Activated CD4-positive, alpha-beta T cell treated with anti-CD3 and anti-CD28 coated beads, Interleukin-2, amount 50 U/mL, for 4 hours (primary cell): ENCODE measurements around the gene MAN1C1.
"Not testable (repeated sequence)": the region's sequence is repeated elsewhere in the genome, so short reads cannot be mapped to it uniquely, and the experiment has no call there.

ENCODE experiments used
- DNase-seq, 2 experiments: peaks; one replicate each; pipeline ENCODE4 v3.0.0-alpha.2; 2020

Gene MAN1C1

DNA sequence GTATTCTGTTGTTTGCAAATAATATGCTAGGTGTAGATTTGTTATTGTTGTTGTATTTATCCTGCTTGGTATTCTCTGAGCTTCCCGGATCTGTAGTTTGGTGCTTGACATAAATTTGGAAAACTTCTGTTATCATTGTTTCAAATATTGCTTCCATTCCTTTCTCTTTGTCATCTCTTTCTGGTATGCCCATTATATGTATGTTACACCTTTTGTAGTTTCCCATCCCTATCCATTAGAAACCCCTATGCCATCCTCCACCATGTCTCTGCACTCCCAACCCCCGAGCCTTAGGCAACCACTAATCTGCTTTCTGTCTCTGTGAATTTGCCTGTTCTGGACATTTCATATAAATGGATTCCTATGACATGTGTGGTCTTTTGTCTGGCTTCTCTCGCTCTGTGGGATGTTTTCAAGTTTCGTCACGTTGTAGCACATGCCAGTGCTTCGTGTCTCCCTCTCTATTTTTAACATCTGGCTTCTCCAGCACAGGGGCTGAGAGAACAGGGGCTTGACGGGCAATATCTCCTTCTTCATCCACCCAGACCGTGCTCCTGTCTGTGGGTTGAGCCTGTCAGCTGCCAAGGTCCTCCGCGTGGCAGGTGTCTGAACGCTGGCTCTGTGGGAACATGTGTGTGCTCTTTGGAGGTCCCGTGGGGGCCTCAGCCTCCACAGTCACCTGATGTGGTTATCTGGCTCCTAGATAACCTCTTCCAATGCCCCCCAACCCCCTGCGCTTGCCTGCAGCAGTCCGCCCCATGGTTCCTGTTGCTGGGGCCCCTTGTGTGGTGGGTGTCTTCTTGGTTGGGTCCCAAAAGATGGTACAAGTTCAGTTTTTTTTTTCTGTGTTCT, 32.8 kb upstream of the MAN1C1 start:
- DNase-seq = no peak

DNA sequence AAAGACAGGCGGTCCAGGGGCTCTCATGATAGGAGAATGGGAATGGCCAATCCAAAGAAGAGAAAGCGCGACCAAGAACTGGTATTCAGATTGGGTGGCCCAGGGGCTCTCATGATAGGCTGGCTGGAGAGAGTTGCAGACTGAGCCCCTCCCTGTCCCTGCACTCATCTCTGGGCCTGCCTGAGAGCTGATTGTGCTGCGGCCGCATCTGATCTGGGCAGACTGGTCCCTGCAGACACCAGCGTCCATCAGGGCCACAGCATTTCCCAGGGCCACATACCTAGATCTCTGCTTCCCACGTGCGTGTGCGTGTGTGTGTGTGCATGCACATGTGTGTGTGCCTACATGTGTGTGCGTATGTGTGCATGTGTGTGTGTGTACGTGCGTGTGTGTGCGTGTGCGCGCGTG, 30.4 kb upstream of the MAN1C1 start:
- no peak for DNase-seq

DNA sequence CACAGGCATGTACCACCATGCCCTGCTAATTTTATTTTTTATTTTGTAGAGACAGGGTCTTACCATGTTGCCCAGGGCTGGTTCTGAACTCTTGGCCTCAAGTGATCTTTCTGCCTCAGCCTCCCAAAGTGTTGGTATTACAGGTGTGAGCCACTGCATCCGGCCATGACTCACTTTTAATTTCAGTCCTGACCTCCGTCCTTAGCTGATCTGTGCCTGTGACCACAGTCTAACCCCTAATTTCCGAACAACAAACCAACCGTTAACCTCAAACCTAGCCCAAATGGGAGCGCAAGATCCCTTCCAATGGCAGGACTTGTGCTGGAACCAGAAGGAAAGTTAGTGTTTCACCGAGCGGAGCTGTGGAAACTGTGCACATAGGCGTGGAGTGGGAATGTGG, 29.3 kb upstream of the MAN1C1 start:
- no peak for DNase-seq

DNA sequence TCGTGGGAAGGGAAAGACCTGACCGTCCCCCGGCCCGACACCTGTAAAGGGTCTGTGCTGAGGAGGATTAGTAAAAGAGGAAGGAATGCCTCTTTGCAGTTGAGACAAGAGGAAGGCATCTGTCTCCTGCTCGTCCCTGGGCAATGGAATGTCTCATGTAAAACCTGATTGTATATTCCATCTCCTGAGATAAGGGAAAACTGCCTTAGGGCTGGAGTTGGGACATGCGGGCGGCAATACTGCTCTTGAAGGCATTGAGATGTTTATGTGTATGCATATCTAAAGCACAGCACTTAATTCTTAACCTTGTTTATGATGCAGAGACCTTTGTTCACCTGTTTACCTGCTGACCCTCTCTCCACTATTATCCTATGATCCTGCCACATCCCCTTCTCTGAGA, 28.4 kb upstream of the MAN1C1 start:
- DNase-seq = not testable (repeated sequence)

DNA sequence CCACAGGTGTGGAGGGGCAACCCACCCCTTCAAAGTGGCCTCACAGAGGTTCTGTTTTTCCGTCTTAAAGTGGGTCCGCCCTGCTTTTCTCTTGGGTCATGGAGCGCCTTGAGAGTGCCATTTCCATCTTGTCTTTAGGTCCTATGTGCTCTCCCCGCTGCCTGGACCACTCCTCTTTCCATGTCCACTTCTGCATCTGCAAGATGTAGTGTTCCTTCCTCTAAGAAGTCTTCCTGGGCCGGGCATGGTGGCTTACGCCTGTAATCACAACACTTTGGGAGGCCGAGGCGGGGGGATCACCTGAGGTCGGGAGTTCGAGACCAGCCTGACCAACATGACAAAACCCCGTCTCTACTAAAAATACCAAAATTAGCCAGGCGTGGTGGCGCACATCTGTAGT, 27.8 kb upstream of the MAN1C1 start:
- DNase-seq = not testable (repeated sequence)

DNA sequence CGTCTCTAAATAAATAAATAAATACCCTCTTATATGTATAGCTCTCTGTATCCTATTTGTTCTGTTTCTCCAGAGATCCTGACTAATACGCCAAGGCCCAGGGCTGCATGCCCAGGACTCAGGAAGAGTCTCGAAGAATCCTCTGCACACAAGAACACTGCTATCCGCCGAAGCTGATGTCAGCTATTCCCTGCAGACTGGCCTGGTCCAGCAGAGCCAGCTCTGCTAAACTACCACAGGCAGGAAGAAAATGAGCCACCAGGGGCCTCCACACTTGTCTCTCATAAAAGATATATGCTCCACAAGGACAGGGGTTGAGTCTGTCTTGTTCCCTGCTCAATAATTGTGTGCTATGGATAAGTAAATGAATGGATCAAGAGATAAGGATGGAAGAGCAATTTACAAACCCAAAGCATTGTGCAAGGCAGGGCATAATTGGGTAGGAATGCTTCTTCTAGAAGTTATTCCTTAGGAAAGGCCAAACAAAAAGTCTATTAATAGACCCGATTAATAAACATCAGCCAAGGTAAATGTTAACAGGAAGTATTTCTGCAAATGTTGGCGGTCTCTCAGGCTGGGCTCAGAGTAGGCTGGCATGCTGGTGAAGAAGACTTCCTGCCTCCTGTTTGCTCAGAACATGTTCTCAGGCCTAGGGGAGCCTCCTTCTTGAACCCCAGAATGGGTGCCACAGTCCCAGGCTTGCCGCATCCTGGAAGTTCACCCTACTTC, 26.3 kb upstream of the MAN1C1 start:
- DNase-seq = no peak

DNA sequence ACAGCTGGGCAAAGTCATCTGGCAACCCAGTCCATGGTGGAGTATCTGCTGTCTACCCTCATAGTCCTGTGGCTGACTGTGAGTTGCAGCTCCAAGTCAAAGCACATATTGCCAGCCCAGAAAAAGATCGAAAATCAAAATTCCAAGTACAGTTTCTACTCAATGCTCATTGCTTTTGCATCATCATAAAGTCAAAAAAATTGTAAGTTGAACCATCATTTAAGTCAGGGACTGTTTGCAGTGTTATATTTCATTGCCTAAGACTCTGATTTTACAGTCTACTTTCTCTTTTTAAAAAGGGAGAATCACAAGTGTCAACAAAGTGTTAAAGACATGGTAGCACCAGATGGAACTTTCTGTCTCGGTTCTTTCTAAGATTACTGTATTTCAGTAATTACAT, 22.7 kb upstream of the MAN1C1 start:
- DNase-seq = no peak

DNA sequence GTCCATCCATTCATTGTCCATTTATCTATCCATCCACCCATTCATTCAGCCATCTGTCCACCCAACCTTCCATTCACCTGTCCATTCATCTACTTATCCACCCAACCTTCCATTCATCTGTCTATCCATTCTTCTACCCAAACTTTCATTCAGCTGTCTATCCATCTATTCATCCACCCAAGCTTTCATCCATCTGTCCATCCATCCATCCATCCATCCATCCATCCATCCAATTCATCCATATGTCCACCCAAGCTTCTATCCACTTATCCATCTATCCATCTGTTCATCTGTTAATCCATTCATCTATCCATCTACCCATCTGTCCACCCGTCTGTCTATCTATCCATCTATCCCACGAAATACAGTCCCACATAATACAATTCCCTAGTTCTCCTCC, 21.6 kb upstream of the MAN1C1 start:
- no peak for DNase-seq

DNA sequence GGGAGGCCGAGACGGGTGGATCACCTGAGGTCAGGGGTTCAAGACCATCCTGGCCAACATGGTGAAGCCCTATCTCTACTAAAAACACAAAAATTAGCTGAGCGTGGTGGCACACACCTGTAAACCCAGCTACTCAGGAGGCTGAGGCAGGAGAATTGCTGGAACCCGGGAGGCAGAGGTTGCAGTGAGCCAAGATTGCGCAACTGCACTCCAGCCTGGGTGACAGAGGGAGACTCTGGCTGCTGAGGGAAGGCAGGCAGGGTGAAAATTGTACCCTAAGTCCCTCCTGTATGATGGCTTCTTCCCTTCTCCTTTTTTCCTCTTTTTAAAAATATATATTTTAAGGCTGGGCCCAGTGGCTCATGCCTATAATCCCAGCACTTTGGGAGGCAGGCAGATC, 19.9 kb upstream of the MAN1C1 start:
- DNase-seq = not testable (repeated sequence)

DNA sequence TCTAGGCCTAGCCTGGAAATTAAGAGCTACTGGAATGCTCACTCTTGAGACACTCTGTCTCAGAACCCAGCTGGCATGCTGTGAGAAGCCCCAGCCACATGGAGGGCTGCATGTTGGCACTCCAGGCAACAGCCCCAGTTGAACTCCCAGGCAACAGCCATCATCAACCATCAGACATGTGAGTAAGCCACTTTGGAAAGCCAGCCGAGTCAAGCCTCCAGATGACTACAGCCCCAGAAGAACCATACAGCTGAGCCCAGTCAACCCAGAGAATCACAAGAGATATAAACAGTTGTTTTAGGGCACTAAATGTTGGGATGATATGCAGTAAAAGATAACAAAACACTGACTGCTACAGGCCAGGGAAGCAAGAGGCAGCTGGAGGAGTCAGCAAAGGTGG, 17.7 kb upstream of the MAN1C1 start:
- DNase-seq = no peak

DNA sequence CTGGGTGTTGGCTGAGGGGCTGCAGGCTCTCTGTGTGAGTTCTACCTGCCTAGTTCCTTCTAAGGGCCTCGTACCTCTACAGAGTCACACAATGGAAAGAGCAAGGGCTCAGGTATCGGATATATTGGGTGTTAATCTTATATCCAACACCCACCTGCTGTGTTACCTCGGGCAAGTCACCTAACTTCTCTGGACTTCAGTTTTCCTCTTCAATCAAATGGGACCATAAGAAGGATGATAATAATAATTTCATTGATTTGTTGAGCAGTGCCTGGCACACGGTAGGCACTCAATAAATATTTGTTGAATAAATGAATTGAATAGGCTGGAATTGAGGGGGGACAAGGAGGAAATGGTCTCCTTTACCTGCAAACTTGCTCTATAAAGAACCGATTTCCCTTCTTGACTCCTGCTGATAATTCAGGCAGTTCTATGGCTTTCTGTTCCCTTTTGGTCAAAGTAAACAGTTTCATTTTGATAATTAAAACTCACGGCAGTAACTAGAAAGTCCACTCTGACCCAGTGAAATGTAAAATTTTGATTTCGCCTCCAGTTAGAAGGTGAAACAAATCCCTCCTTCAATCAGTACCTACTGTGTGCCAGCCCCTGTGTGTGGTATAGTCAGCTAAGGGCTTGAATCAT, 16.5 kb upstream of the MAN1C1 start:
- no peak for DNase-seq

DNA sequence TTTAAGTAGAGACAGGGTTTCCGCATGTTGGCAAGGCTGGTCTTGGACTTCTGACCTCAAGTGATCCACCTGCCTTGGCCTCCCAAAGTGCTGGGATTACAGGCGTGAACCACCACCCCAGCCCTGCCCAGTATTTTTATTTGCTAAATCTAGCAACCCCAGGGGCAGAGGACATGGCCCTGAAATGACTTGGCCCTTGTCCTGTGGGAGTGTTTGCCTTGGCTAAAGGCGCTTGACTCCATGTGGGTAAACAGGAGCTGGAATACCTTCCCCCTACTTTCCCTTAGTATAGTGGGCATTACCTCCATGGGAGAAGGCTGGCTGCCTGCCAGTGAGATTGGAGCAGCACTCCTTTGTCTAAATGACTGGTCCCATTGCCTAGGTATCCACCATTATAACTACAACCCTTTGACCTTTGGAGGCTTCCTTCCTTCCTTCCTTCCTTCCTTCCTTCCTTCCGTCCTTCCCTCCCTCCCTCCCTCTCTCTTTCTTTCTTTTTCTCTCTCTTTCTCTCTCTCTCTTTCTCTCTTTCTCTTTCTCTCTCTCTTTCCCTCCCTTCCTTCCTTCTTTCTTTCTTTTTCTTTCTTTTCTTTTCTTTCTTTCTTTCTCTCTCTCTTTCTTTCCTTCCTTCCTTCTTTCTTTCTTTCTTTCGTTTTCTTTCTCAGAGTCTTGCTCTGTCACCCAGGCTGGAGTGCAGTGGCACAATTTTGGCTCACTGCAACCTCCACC, 15.5 kb upstream of the MAN1C1 start:
- not testable (repeated sequence) for DNase-seq

DNA sequence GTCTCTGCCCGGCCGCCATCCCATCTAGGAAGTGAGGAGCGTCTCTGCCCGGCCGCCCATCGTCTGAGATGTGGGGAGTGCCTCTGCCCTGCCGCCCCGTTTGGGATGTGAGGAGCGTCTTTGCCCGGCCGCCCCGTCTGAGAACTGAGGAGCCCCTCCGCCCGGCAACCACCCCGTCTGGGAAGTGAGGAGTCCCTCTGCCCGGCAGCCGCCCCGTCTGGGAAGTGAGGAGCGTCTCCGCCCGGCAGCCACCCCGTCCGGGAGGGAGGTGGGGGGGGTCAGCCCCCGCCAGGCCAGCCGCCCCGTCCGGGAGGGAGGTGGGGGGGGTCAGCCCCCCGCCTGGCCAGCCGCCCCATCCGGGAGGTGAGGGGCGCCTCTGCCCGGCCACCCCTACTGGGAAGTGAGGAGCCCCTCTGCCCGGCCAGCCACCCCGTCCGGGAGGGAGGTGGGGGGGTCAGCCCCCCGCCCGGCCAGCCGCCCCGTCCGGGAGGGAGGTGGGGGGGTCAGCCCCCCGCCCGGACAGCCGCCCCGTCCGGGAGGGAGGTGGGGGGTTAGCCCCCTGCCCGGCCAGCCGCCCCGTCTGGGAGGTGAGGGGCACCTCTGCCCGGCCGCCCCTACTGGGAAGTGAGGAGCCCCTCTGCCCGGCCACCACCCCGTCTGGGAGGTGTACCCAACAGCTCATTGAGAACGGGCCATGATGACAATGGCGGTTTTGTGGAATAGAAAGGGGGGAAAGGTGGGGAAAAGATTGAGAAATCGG, 12.6 kb upstream of the MAN1C1 start:
- not testable (repeated sequence) for DNase-seq

DNA sequence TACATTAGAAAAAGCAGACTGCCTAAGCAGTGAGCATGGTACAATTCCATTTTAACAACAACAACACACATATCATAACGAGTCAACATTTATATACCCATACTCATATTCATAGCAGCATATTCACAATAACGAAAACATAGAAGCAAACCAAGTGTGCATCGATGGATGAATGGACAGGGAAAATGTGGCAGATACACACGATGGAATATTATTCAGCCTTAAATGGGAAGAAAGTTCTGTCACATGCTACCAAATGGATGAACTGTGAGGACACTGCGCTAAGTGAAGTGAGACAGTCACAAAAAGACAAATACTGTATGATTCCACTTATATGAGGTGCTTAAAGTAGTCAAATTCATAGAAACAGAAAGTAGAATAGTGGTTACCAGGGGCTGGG, 9.5 kb upstream of the MAN1C1 start:
- DNase-seq = no peak

DNA sequence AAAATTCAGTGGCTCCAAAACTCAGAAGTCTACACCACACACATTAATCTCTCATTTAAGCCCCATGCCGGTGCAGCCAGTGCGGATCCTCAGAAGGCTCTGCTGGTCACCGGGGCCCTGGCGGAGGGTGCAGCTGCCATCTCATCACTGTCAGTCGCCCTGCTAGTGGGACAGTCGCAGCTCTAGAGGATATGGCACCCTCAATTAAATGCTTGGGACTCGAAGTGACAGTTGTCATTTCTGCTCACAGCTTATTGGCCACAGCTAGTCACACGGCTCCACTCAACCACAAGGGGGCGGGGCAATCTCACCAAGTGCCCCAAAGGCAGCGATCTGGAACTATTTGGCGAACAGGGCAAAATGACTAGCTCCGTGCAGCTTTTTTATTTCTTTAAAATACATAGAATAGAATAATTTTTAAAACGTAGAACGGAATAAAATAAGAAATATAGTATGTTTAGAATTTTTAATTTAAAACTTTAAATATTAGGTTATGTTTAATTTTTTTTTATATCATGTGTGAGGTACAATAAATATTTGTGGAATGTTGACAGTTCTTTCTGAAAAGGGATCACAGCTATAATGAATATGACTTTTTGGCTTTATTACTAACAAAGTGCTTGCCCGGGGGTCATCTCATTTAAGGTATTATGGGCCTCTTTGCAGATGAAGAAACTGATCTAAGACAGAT, 8.0 kb upstream of the MAN1C1 start:
- peak; percentile 89 to 90 for DNase-seq

DNA sequence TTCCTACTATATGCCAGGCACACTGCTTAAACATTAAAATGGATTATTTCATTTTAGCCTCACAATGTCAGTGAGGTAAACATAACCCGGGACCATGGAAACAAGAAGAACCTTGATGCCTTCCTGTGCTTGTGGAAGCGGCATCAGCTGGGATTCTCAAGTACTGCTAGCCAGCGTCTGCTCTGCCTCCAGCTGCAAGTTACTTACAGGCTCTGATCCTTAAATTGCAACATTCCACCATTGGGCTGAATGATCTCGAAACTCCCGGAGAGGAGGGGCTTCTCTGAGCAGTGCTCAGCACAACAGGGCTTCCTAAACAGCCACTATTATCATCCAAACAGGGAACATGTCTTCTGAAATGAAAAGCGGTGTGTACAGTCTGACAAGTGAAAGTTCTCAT, 6.7 kb upstream of the MAN1C1 start:
- no peak for DNase-seq

DNA sequence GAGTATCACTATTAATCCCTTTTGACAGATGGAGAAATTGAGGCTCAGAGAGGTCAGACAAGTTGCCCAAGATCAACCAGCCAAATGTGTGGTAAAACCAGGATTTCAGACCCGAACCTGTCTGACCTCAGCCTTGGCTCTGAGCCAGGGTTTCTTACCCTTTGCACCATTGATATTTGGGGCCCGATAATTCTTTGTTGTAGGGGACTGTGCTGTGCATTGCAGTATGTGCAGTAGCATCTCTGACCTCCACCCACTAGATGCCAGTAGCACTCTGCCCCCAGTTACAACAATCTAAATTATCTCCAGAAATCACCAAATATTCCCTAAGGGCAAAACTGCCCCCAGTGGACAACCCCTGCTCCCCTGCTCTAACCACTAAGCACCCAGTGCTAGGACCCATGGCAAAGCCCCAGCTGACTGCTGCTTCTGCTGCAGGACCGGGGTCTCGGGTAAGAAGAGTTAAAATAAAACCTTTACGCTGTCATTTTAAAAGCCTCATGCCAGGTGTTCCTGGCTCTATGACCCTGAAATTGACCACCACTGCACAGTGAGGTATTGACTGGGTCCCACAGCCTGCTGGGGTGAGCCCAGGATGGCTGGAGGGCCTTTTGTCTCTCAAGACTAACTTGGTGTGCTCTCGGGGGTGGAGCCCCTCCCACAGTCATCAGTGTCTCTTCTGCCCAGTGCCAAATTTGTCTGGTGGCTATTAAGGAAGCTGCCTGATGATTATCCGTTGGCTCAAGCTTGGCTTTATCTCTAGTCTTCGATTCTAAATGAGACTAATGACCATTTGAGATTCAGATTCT, 5.6 kb upstream of the MAN1C1 start:
- DNase-seq = no peak

DNA sequence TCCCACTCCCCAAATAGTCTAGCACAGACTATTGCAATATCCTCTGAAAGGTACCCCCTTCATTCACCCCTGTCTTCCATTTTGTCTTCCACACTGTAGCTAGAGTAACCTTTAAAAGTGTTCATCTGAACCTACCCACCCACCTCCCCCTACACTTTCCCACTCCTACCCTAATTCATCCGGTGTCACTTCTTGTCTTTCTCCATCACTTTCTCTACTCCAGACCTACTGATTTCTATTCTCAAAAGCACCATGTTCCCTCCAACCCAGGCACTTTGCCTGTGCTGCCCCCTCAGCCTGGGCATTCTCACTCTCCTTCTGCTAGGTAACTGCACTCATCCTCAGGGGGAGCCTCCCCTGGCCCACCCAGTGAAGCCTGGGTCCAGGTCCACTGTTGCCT, 4.7 kb upstream of the MAN1C1 start:
- no peak for DNase-seq

DNA sequence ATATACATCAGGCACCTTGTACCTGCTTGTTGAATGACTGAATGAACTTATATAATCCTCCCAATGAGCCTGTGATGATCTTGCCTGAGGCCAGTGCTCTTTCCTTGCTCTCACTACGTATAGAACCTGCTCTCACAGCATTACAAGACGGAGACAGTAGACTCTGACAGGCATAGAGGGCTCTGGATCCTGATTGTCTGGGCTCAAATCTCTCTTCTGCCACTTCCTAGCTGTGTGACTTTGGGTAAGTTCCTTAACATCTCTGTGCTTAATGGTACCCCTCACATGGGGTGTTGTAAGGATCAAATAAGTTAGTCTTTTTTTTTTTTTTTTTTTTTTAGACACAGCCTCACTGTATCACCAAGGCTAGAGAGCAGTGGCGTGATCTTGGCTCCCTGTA, 4.2 kb upstream of the MAN1C1 start:
- DNase-seq = no peak

DNA sequence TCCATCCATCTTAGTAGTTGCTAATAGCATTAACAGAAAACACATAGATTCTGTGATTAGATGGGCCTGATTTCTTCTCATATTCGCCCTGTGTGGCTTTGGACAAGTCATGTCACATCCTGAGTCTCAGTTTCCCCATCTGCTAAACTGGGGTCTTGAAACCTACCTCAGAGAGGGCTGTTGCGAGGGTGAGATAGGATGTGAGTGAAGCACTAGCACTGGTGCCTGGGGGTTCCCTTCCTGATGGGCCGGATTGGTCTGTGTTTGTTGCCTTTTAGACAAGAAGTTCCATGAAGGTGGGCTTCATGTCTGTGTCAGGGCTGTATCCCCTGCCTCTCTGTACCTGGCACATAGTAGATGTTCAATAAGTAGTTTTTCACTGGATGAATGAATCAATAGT, 3.5 kb upstream of the MAN1C1 start:
- no peak for DNase-seq
